ENCODE results near the gene CDH16. TPM values are rescaled to one million over a fixed set of nuclear protein-coding genes. Genes with fewer than 3 reads are reported as not detected.

The CDH16 gene
- total RNA-seq, 1 experiment from 2014 or later, result not detected

DNA sequence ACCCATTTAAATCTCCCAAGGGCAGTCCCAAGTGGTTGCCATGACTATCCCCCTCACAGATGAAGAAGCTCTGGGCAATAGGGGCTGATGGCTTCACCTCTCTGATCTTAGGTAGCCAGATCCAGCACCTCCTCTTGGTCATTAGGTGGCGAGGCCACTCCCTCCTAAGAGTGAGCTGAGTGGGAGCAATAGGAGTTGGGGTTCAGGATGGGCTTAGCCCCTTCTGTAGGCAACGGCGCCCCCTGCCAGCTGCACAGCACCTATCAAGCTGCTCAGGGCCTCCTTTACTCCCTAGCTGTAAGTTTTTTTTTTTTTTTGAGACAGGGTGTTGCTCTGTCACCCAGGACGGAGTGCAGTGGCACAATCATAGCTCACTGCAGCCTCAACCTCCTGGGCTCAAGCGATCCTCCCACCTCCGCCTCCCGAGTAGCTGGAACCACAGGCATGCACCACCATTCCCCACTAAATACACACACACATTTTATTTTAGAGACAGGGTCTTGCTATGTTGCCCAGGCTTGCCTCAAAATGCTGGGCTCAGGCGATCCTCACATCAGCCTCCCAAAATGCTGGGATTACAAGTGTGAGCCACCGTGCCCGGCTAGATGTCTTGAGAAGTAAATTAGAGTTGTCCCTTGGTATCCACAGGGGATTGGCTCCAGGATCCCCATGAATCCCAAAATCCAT is 10.2 kb upstream of the CDH16 start:
- peak; percentile 79 for DNase-seq (ENCODE audit: low read depth)

- DNase-seq (ENCODE audit: low read depth), result peak; percentile 91
These were observed 9.4 kb upstream of the CDH16 start for GRCh38 chr16:66927918-66928649.

GRCh38 chr16:66926961-66927436 is 8.3 kb upstream of the CDH16 start:
- DNase-seq (ENCODE audit: low read depth), result peak; percentile 98

- peak; percentile 38 for DNase-seq (ENCODE audit: low read depth)
These were observed 7.7 kb upstream of the CDH16 start for GRCh38 chr16:66926171-66926947.

DNA sequence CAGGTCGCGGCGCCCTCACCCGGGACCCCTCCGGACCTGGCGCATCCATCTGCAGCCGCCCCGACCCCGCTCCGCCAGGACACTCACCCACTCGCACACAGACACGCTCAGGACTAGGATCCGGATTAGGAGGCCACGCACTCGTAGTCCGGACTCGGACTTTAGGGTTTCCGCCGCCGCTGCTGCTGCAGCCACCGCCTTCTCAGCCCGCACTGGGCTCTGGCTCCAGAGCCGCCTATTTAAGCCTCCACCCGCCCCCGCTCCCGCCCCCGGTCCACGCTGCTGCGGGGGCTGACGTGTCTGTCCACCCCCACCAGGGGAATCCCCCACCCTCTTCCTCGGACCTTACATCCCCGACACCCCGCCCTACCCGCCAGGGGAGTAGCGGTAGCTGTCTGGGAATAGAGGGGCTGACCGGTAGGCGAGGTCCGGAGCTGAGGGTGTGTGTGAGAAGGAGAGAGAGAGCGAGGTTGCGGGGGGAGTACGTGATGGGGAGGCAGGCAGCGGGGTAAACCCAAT is 6.7 kb upstream of the CDH16 start, which contains the start of gene RRAD:
Gene RRAD, minus strand, starts transcription at position 214 of the 519 bp plus-strand sequence. CDS start 356 bp downstream, outside the sequence.
- DNase-seq (ENCODE audit: low read depth), result no peak

DNA sequence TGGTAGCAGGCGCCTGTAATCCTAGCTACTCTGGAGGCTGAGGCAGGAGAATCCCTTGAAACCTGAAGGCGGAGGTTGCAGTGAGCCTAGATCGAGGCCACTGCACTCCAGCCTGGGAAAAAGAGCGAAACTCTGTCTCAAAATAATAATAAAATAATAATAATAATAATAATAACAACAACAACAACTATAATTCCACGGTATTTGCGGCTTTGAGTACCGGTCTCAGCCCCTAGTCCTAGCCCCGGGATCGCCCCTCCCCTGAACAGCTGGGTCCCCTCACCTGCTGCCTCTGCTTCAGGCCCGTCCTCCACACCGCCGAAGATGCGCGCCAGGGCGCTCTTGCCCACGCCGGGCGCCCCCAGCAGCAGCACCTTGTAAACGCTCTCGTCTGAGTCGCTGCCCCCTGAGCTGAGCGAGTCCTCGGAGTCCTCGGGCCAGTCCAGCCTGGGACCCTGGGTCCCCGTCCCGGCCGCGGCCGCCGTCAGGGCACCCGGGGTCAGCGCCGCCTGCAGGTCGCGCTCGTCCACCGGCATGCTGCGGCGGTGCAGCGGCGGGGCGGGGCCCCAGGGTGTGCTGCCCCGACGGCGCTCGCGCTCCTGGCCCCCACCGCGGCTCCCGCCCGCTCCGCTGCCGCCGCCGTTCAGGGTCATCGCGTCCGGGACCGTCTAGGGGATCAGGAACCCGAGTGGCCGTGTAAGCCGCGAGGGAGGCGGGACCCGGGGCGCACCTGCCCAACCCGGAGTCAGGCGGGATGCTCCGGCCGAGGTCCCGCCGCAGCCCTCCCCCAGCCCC is 6.0 kb upstream of the CDH16 start:
- no peak for DNase-seq (ENCODE audit: low read depth)

DNA sequence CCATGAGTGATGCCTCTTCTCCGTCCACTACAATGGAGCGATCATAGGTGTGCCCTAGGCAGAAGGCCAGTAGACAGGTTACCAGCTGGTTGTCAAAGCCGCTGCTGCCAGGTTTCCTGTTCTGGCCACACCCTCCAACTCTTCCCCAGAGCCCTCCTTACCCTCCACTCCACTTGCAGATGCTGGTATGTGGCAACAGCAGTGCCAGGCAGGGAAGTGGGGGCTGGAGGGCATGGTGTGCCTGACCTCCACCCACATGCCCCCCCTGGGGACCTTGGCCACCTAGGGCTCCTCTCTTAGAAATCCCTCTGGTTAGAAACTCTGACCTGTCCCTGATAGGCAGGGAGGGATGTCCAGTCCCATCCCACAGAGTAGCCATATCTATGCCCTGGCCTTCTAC is 5.2 kb upstream of the CDH16 start:
- no peak for DNase-seq (ENCODE audit: low read depth)

DNA sequence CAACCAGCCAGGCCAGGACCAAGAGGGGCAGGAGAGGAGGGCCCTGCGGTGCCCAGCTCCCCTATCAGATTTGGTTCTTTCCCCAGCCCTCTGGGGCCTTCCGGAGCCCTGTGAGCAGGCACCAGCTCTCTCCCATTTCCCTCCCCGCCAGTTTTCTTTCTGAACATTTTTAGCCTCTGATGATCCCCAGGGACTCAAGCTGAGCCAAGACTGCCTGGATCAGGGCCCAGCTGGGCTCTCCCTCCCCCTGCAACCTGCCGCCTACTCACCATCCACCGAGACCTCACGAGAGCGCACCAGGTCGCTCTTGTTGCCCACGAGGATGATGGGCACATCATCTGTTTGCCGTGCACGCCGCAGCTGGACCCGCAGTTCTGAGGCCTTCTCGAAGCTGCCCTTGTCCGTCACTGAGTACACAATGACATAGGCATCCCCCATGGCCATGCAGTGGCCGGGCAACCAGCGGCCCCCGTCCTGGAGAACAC is 4.6 kb upstream of the CDH16 start:
- peak; percentile 89 for DNase-seq (ENCODE audit: low read depth)

DNA sequence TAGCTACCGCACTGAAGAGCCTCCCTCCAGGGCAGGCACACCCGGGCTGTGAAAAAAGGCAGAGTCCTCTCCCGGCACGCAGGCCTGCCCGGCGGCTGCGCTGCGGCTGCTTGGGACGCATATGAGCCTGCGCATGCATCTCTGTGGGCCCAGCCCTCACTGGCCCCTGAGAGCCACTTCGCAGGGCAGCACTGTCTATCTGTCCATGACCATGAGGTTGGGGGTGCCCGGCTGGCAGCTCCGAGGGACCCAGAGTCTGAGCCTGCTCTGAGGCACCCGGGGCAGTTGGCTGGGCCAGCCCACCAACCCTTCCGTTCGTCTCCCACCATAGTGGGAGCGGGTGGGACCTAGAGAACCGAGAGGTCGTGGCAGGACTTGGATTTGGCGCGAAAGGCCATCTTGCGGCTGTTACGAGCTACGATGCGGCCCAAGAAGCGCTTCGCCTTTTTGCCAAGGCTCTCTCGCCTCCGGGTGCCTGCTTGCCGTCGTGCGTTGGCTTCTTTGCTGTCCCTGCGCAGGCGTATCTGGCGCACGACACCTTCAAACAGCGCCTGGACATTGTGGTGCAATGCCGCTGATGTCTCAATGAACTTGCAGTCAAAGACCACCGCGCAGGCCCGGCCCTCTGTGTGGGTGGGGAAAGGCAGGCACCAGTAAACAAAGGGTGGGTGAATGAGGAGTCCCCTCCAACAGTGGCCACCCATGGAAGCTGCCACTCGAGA is 3.2 kb upstream of the CDH16 start:
- no peak for DNase-seq (ENCODE audit: low read depth)

- no peak for DNase-seq (ENCODE audit: low read depth)
These were observed 2.4 kb upstream of the CDH16 start for GRCh38 chr16:66920924-66921680.

DNA sequence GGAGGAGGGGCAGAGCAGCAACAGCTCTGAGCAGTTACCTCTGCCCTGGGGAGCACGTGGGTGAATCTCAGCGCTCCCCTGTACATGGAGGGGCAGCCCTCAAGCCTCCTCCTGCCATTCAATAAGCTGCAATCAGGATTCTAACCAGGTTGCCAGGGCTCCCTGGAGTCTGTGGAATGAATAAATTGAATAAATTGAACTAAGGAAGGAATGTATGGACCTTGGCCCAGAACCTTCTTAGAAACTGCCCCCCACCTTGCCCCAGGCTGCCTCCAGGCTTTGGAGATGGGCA is 1.6 kb upstream of the CDH16 start:
- DNase-seq (ENCODE audit: low read depth), result no peak

GRCh38 chr16:66919569-66920298 is 1.0 kb upstream of the CDH16 start:
- no peak for DNase-seq (ENCODE audit: low read depth)

- DNase-seq (ENCODE audit: low read depth), result no peak
These were observed 330 bp downstream of the CDH16 start for GRCh38 chr16:66918355-66918754.

- DNase-seq (ENCODE audit: low read depth), result no peak
These were observed 944 bp downstream of the CDH16 start for GRCh38 chr16:66917741-66918140.

- no peak for DNase-seq (ENCODE audit: low read depth)
These were observed 2.2 kb downstream of the CDH16 start for GRCh38 chr16:66916518-66916917.

GRCh38 chr16:66915041-66915440 is 3.6 kb downstream of the CDH16 start:
- no peak for DNase-seq (ENCODE audit: low read depth)

DNA sequence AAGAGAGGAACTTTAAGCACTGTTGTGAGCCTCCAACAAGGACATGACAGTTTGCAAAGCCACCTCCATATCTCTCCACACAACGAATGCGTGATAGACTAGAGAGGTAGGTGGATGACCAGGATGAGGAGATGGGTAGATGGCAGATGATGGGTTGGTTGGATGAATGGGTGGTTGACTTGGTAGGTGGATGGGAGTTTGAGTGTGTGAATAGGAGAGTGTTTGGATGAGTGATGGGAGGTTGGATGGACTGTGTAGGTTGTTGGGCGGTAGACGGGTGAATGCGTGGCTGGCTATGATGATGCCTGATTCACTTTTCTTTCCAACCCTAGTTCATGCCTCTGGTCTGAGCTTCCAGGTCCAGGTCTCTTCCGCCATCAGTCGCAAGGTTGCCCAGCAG is 4.1 kb downstream of the CDH16 start:
- DNase-seq (ENCODE audit: low read depth), result no peak

DNA sequence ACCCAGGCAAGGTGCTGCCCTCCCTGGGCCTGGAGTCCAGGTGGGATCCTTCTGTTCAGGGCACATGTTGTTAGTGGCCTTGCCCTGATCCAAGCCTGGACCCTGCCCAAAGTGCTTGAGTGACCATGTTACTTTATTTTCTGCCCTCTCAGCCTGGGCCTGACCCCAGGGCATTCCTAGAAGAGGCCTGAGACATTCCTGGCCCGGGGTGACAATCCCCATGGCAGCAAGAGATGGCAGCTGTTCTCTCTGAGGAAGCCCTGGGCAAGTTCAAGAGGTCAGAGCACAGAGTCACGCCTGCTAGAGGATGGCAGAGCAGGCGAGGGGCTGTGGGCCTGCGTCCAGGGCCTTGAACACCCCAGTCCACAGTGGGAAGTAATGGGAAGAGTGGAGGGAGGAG is 5.0 kb downstream of the CDH16 start:
- no peak for DNase-seq (ENCODE audit: low read depth)

DNA sequence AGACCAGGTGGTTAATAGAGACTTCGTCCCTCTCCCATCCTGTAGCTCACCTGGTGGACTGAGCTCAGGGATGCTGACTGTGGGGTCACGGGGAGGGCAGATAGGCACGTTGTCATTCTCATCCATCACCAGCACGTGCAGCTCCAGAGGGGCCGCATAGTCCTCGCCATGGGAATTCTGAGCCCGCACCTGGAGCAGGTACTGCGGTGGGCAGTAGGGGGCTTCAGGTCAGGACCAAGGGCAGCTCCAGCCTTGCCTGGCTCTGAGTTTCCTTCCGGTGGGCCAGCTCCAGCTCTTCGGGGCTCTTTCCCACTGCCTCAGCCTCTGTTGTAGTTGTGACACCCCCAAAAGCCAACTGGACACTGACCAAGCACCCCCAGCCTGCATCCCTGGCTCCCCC is 5.6 kb downstream of the CDH16 start:
- DNase-seq (ENCODE audit: low read depth), result no peak
